Kidney (tissue), 14 donors: ENCODE measurements around the gene FARP2. TPM values are rescaled to one million over a fixed set of nuclear protein-coding genes. Genes with fewer than 3 reads are reported as not detected.
A peak's percentile ranks its signal among the peaks of the same experiment; 100 is the strongest.

Experiments
- DNase-seq, 5 donors: peaks; one replicate each; pipeline ENCODE4 v3.0.0-alpha.2; 2013 to 2020
- FAIRE-seq: peaks from 2 replicates; lab custom pipeline; 2012; peaks lifted over from hg19 to GRCh38; lab: Jason Lieb, UNC
- H3K27ac ChIP-seq, 2 donors: one replicate each; pipeline ENCODE4 v1.7.0; 2013; ENCODE audit warnings: low read depth in 2 of 2, low read length in 2 of 2, inconsistent platforms in 1 of 2
- H3K27me3 ChIP-seq: one replicate; pipeline ENCODE4 v1.7.1; 2013; ENCODE audit warnings: low read length, inconsistent platforms; ENCODE audit not compliant: control insufficient read depth, insufficient read depth
- H3K36me3 ChIP-seq, 3 donors: one replicate each; pipeline versions ENCODE4 v1.7.0 to v1.7.1; 2013; ENCODE audit warnings: low read length in 3 of 3, control low read depth in 1 of 3, inconsistent platforms in 1 of 3; ENCODE audit not compliant: insufficient read depth in 3 of 3, control insufficient read depth in 2 of 3
- H3K4me1 ChIP-seq, 3 donors: one replicate each; pipeline versions ENCODE4 v1.7.0 to v1.7.1; 2013; ENCODE audit warnings: low read length in 3 of 3, inconsistent platforms in 1 of 3, low read depth in 1 of 3; ENCODE audit not compliant: control insufficient read depth in 2 of 3, insufficient read depth in 2 of 3
- H3K4me3 ChIP-seq, 3 donors: one replicate each; pipeline versions ENCODE4 v1.7.0 to v1.8.1; 2013; ENCODE audit warnings: low read length in 3 of 3, control low read depth in 1 of 3, inconsistent platforms in 1 of 3
- H3K9ac ChIP-seq, 3 donors: one replicate each; pipeline versions ENCODE4 v1.7.0 to v1.7.1; 2013; ENCODE audit warnings: low read length in 3 of 3, control low read depth in 1 of 3, inconsistent platforms in 1 of 3
- H3K9me3 ChIP-seq, 3 donors: one replicate each; pipeline versions ENCODE4 v1.7.0 to v1.7.1; 2013; ENCODE audit warnings: low read length in 3 of 3, control low read depth in 1 of 3, inconsistent platforms in 1 of 3; ENCODE audit not compliant: control insufficient read depth in 2 of 3, insufficient read depth in 1 of 3
- intact Hi-C: fragments of 100-400 bp; cut with DNase I; formaldehyde crosslinking; loops from one replicate; pipeline ENCODE4 v1.11.1; 2022
- polyA plus RNA-seq: library from polyadenylated mRNA; stranded (reverse); fragments of 350-450 nt; fragmentation: Illumina TruSeq; extraction: RNeasy Lipid Tissue Mini Kit (QIAGEN cat#74804); gene quantifications from one replicate; pipeline ENCODE4 v1.2.3, GENCODE V29; 2014; ENCODE audit warnings: low read depth, low replicate concordance; ENCODE audit not compliant: insufficient read depth
- total RNA-seq: library from RNA; stranded (reverse); fragmentation: NEBNext Ultra II Directional; extraction: Animal tissue kit (Norgen Biotek cat#: 25700); gene quantifications from one replicate; pipeline ENCODE4 v1.2.1, GENCODE V29; 2021
- TF ChIP-seq, protein P1 (sequence below): IDR thresholded peaks from 3 replicates; pipeline ENCODE4 v1.5.1; 2012; ENCODE audit warnings: mild to moderate bottlenecking, moderate library complexity, borderline replicate concordance; ENCODE audit not compliant: insufficient read depth; ENCODE audit errors: extremely low read depth
- donor health status: control.
- donor health status: control.
- donor health status: control.
- donor health status: control.
- donor health status: control.
- donor health status: DM: yes; HTN: yes; CAD: no.
- donor health status: Normal renal cell carcinoma (clear cell type).

Gene FARP2
- total and polyA plus RNA-seq, 2 donors from 2014 or later = 20.3 to 50.5 TPM

DNA sequence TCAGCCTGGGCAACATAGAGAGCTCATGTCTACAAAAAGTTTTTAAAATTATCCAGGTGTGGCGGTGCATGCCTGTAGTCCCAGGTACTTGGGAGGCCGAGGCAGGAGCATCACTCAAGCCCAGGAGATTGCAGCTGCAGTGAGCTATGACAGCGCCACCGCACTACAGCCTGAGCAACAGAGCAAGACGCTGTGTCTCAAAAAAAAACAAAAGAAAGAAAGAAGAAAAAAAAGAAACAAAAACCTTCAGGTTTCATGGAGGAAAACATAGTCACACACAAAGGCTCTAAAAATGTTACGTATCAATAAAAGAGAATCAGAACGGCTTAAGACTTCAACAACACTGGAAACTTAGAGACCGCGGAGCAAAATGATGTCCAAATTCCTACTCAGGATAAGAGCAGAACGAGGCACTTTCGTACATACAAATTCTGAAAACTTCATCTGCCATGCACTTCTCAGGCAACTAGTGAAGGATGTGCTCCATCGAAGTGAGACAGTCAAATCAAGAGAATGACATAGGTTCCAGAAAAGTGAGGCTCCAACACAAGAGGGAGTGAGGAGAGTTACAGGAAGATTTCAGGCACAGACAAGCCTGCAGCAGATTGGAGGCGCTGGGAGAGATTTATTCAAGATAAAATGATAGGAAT is 45.0 kb upstream of the FARP2 start:
- peak in 2 of 5 donors; percentile 12 to 41 for DNase-seq
- peaks cover 3 to 11% (median 10%) of the 10 kb centered on the region in 3 donors for H3K4me1 ChIP-seq
- no peak for FAIRE-seq
- no peaks in the 10 kb centered on the region for H3K27me3 ChIP-seq
- TF ChIP-seq, protein P1, sequence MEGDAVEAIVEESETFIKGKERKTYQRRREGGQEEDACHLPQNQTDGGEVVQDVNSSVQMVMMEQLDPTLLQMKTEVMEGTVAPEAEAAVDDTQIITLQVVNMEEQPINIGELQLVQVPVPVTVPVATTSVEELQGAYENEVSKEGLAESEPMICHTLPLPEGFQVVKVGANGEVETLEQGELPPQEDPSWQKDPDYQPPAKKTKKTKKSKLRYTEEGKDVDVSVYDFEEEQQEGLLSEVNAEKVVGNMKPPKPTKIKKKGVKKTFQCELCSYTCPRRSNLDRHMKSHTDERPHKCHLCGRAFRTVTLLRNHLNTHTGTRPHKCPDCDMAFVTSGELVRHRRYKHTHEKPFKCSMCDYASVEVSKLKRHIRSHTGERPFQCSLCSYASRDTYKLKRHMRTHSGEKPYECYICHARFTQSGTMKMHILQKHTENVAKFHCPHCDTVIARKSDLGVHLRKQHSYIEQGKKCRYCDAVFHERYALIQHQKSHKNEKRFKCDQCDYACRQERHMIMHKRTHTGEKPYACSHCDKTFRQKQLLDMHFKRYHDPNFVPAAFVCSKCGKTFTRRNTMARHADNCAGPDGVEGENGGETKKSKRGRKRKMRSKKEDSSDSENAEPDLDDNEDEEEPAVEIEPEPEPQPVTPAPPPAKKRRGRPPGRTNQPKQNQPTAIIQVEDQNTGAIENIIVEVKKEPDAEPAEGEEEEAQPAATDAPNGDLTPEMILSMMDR = no peak
- H3K9me3 ChIP-seq = no peaks in the 10 kb centered on the region
- H3K9ac ChIP-seq = no peak overlapping the region
- intact Hi-C loops = no loop called here
- no peak overlapping the region for H3K27ac ChIP-seq
- H3K4me3 ChIP-seq = no peak overlapping the region
- H3K36me3 ChIP-seq = no peaks in the 10 kb centered on the region

DNA sequence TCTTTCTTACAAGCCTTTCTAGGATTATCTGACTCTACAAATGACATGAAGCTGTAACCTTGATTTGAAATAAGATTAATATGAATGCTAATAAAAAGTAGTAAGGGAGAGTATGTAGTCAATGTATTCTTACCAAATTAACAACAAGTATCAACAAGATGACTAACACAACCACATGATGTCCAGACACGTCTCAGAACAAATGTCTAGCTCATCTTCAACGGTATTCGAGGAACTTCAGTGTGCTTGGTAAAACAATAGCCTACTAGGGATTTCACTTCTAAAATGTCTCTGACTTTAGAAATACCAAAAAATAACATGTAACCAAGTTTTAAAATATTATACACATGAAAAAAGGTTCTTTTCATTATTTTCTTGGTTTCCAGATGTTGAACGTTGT is 44.0 kb upstream of the FARP2 start:
- intact Hi-C loops = no loop called here

DNA sequence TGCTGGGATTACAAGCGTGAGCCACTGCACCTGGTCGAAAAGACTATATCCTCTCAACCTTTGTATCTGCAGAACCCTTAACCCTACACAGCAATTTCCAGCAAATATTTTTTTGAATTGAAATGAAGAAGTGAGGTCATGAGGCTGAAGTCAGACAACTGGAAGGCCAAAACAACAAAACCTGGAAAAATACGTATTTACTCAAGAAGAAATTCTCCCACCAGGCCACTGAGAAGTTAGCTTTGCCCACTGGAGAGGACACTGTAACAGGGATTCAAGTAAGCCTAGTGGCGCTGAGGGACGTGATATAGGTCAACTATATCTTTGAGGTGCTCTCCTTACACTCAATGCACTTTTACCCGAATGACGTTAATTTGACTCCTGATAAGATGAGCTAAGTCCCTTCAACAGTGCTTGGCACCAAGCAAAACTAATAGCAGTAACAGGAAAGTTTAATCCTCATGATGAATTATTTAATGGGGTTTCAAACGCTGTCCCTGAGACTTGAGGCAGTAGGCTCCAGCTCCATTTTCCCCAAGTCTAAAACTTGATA is 42.5 kb upstream of the FARP2 start:
- no peaks in the 10 kb centered on the region for H3K27me3 ChIP-seq
- H3K9me3 ChIP-seq = no peaks in the 10 kb centered on the region
- TF ChIP-seq, protein P1 = no peak
- no peak for FAIRE-seq
- peak overlapping the region in 1 of 3 donors; percentile 82 for H3K4me3 ChIP-seq
- no peaks in the 10 kb centered on the region for H3K36me3 ChIP-seq
- H3K9ac ChIP-seq = peak overlapping the region in 1 of 3 donors; percentile 87
- H3K4me1 ChIP-seq = peaks cover 7 to 19% (median 16%) of the 10 kb centered on the region in 3 donors
- intact Hi-C loops = no loop called here
- DNase-seq = no peak
- no peak overlapping the region for H3K27ac ChIP-seq

More for the DNA sequence above, 44.0 kb upstream of the FARP2 start:
- Histone ChIP-seq H3K4me1 (peaks cover 6 to 14% (median 11%) of the 10 kb centered on the region in 3 donors), H3K4me3 (no peak overlapping the region), H3K27me3 (no peaks in the 10 kb centered on the region), H3K9ac (no peak overlapping the region), H3K9me3 (no peaks in the 10 kb centered on the region), H3K27ac (no peak overlapping the region), H3K36me3 (no peaks in the 10 kb centered on the region)
- no peak for FAIRE-seq
- DNase-seq = no peak
- TF ChIP-seq, protein P1 = no peak
